Measurements from ENCODE around the gene IRAK1. TPM values are rescaled to one million over a fixed set of nuclear protein-coding genes. Genes with fewer than 3 reads are reported as not detected.
A peak's percentile ranks its signal among the peaks of the same experiment; 100 is the strongest.
"Not testable (repeated sequence)": the region's sequence is repeated elsewhere in the genome, so short reads cannot be mapped to it uniquely, and the experiment has no call there.

The IRAK1 gene
- total RNA-seq, 2 donors from 2014 or later: 113 to 122 TPM

DNA sequence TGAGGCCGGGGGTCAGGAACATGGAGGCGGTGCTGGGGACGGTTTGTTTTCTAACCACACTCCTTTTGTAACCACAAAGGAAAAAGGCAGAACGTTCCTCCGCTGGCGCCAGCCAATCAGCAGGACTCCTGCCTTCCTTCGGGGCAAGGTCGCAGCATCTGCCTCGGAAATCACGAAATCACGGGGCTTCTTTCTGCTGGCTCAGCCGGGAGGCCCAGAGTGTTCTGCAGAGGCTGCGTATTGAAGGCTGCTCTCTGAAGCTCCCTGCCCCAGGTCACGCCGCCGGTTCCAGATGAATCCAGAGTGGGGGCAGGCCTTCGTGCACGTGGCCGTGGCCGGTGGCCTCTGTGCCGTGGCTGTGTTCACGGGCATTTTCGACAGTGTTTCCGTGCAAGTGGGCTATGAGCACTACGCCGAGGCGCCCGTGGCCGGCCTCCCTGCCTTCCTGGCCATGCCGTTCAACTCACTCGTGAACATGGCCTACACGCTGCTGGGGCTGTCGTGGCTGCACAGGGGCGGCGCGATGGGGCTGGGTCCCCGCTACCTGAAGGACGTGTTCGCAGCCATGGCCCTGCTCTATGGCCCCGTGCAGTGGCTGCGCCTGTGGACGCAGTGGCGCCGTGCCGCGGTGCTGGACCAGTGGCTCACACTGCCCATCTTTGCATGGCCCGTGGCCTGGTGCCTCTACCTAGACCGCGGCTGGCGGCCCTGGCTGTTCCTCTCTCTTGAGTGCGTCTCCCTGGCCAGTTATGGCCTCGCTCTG, 37.8 kb downstream of the IRAK1 start:
- H3K9me3 ChIP-seq: no peaks in the 10 kb centered on the region
- TF ChIP-seq POLR2A (IDR thresholded peaks at IDR 0.05) (no peak), POLR2AphosphoS5 (IDR thresholded peaks at IDR 0.05) (no peak)
- TF ChIP-seq, protein P1, sequence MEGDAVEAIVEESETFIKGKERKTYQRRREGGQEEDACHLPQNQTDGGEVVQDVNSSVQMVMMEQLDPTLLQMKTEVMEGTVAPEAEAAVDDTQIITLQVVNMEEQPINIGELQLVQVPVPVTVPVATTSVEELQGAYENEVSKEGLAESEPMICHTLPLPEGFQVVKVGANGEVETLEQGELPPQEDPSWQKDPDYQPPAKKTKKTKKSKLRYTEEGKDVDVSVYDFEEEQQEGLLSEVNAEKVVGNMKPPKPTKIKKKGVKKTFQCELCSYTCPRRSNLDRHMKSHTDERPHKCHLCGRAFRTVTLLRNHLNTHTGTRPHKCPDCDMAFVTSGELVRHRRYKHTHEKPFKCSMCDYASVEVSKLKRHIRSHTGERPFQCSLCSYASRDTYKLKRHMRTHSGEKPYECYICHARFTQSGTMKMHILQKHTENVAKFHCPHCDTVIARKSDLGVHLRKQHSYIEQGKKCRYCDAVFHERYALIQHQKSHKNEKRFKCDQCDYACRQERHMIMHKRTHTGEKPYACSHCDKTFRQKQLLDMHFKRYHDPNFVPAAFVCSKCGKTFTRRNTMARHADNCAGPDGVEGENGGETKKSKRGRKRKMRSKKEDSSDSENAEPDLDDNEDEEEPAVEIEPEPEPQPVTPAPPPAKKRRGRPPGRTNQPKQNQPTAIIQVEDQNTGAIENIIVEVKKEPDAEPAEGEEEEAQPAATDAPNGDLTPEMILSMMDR (IDR thresholded peaks at IDR 0.05): no peak
- H3K27ac ChIP-seq: no peak overlapping the region
- H3K27me3 ChIP-seq (replicated peaks; ENCODE audit: insufficient read depth): no peaks in the 10 kb centered on the region
- intact Hi-C loops (cut with DNase I): no loop called here
- no peaks in the 10 kb centered on the region for H3K36me3 ChIP-seq
- no peak for DNase-seq (ENCODE audit: low spot score)
- H3K4me1 ChIP-seq (replicated peaks): no peaks in the 10 kb centered on the region
- WGBS: 87% methylated on average over 27 of the region's 52 CpGs
- no peak overlapping the region for H3K4me3 ChIP-seq

DNA sequence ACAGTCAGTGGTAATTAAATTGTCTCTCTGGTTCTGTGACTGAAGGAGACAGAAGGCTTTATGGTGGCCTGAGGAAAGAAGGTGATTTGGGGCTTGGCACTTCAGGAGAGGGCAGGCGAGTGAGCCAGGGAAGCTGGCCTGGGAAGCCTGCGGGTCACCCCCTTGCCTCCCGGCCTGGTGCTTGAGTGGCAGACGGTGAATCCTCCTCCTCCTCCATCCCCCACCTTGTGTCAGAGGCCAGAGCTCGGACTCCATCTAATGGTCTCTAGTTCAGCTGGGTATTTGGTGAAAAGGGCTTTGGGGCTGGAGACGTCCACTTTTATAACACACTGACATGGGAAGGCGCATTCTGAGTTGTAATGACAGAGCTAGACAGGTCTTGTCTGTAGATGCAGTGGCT, 38.5 kb downstream of the IRAK1 start:
- TF ChIP-seq POLR2AphosphoS5 (IDR thresholded peaks at IDR 0.05) (no peak), POLR2A (IDR thresholded peaks at IDR 0.05) (no peak)
- TF ChIP-seq, protein P1 (IDR thresholded peaks at IDR 0.05): no peak
- WGBS: 93% methylated on average over 7 of the region's 7 CpGs
- Histone ChIP-seq H3K4me3 (no peak overlapping the region), H3K36me3 (no peaks in the 10 kb centered on the region), H3K27me3 (replicated peaks; ENCODE audit: insufficient read depth) (no peaks in the 10 kb centered on the region), H3K4me1 (replicated peaks) (no peaks in the 10 kb centered on the region), H3K27ac (peak overlapping the region in 1 of 2 donors; percentile 11), H3K9me3 (no peaks in the 10 kb centered on the region)
- no peak for DNase-seq (ENCODE audit: low spot score)
- intact Hi-C loops (cut with DNase I): no loop called here

DNA sequence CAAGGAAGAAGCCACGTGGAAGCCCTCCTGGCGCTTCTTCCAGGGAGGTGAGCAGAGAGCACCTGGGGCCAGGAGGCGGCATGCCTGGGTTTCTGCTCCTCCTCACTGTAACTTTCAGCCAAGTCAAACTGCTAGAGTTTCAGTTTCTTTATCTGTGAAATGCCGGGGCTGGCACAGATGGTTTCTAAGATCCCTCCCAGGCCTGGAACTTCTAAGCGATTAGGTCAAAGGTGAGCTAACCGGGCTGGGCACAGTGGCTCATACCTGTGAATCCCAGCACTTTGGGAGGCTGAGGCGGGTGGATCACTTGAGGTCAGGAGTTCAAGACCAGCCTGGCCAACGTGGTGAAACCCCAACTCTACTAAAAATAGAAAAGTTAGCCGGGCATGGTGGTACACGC, 39.3 kb downstream of the IRAK1 start:
- 46% methylated on average over 10 of the region's 10 CpGs for WGBS
- H3K27me3 ChIP-seq (replicated peaks; ENCODE audit: insufficient read depth); H3K36me3 ChIP-seq; H3K9me3 ChIP-seq; intact Hi-C loops (cut with DNase I); H3K4me3 ChIP-seq; H3K4me1 ChIP-seq (replicated peaks); DNase-seq (ENCODE audit: low spot score): not testable (repeated sequence)
- peak overlapping the region in 1 of 2 donors; percentile 36 for H3K27ac ChIP-seq

DNA sequence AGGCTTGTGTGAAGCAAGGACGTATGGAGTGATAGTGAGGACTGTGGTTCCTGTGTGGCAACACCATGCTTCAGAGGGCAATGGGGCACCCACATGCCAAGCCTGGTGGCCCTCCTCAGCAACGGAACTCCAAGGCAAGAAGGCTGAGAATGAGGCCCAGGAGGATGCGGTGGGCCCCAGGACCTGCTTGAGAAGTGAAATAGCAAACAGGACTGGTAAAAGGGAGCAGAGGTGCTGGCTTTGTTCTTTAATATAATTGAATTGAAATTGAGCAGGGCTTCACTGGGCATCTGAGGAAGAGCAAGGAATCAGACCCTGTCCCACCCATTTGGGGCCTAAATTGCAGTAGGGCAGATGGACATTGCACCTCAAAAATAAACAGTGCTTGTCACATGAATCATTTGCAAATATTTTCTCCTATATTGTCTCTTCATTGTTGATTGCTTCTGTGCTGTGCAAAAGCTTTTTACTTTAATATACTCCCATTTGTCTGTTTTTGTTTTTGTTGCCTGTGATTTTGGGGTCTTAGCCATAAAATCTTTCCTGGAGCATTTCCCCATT, 44.9 kb downstream of the IRAK1 start:
- Histone ChIP-seq H3K4me3 (no peak overlapping the region), H3K4me1 (replicated peaks) (no peaks in the 10 kb centered on the region), H3K36me3 (no peaks in the 10 kb centered on the region), H3K27ac (peak overlapping the region in 1 of 2 donors; percentile 98), H3K27me3 (replicated peaks; ENCODE audit: insufficient read depth) (no peaks in the 10 kb centered on the region), H3K9me3 (no peaks in the 10 kb centered on the region)
- TF ChIP-seq POLR2AphosphoS5 (IDR thresholded peaks at IDR 0.05) (no peak), POLR2A (IDR thresholded peaks at IDR 0.05) (no peak)
- TF ChIP-seq, protein P1 (IDR thresholded peaks at IDR 0.05): no peak
- intact Hi-C loops (cut with DNase I): no loop called here
- 91% methylated on average over 3 of the region's 3 CpGs for WGBS
- DNase-seq (ENCODE audit: low spot score): no peak

DNA sequence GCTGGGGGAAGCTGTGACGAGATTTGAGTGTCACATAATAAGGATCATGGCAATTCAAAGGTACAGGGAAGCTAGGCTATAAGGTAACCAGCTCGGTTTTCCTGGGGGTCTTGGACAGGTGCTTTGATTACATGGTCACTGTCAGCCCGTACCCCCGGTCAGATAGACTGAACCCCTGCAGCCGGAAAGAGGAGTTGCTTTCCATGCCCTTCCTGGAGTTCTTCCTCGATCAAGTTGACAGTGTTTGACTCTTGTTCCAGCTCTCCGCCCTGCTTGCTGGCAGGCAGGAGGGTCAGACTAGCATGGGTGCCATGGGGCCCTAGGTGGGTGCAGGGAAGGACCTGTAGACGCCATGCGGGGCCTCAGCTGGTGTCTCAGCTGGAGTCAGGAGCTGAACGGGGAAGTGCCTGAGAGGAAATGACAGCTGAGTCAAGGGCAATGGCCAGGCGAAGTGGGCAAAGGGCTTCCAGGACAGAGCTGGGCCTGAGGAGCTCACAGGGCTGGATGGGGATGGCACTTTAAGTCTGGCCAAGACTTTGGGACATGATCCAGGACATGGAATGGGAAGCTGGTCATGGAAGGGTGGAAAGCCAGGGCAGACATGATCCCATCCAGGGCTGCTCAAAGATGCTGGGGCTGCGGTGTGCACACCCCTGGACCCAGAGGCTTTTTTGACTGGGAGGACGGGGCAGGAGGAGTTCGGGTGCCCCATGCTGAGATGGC, 45.5 kb downstream of the IRAK1 start:
- 57% methylated on average over 13 of the region's 14 CpGs for WGBS
- H3K27ac ChIP-seq: peak overlapping the region; percentile 98
- no peak overlapping the region for H3K4me3 ChIP-seq
- H3K27me3 ChIP-seq (replicated peaks; ENCODE audit: insufficient read depth): no peaks in the 10 kb centered on the region
- no peaks in the 10 kb centered on the region for H3K36me3 ChIP-seq
- TF ChIP-seq, protein P1 (IDR thresholded peaks at IDR 0.05): no peak
- TF ChIP-seq POLR2AphosphoS5 (IDR thresholded peaks at IDR 0.05) (no peak), POLR2A (IDR thresholded peaks at IDR 0.05) (no peak)
- no peaks in the 10 kb centered on the region for H3K9me3 ChIP-seq
- intact Hi-C loops (cut with DNase I): no loop called here
- no peaks in the 10 kb centered on the region for H3K4me1 ChIP-seq (replicated peaks)
- DNase-seq (ENCODE audit: low spot score): no peak
